IPS-20b (cell line): ENCODE measurements around the gene ATP10A.

Experiments used
- H3K27ac ChIP-seq: one replicate; pipeline ENCODE4 v1.5.1; 2013; ENCODE audit warnings: low read length
- H3K27me3 ChIP-seq: 2 replicates; pipeline ENCODE4 v1.6.1; 2013; ENCODE audit warnings: mild to moderate bottlenecking, low read length, inconsistent platforms; ENCODE audit not compliant: insufficient read depth
- H3K36me3 ChIP-seq: 2 replicates; pipeline ENCODE4 v1.6.1; 2013; ENCODE audit warnings: low read depth, mild to moderate bottlenecking, inconsistent platforms, low read length, moderate library complexity; ENCODE audit not compliant: insufficient read depth
- H3K4me1 ChIP-seq: 2 replicates; pipeline ENCODE4 v1.6.1; 2013; ENCODE audit warnings: mild to moderate bottlenecking, control low read depth, inconsistent platforms, low read length, moderate library complexity; ENCODE audit not compliant: insufficient read depth
- H3K4me3 ChIP-seq: 2 replicates; pipeline ENCODE4 v1.5.1; 2013; ENCODE audit warnings: mild to moderate bottlenecking, low read length, inconsistent platforms
- H3K9ac ChIP-seq: 2 replicates; pipeline ENCODE4 v1.6.1; 2013; ENCODE audit warnings: low read depth, mild to moderate bottlenecking, inconsistent platforms, low read length, moderate library complexity
- H3K9me3 ChIP-seq: 2 replicates; pipeline ENCODE4 v1.6.1; 2013; ENCODE audit warnings: mild to moderate bottlenecking, low read depth, low read length, inconsistent platforms; ENCODE audit not compliant: insufficient read depth

The ATP10A gene

DNA sequence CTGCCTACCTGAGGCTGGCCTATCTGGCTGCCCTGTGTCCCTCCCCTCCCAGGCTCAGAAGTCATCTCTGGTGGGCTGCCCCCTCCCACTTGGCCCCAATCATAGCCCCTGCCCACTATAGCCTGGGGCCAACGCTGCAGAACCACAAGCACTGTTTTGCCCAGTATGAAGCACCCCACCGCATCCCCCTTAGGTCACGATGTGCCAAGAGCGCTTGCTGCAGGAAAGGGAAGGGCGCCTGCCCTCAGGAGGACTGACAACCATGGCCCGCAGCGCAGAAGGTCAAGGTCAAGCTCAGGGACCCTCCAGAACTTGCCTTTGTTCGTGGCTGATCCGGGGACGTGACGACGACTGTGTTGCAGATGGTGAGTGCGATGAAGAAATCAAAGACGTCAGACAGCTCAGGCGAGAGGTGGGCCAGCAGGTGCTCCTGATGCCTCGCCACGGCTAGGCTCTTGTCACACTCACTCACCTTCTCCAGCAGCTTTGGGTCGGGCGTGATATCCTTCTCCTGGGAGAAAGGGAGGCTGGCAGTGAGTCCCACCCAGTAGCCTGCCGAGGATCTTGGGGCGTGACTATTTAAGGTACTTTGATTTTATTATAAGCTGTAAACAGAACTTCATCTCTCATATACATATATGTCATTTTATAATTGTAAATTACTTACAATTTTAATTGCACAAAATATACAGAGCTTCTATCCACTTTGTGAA lies 146.6 kb downstream of the ATP10A start:
- peaks cover 2% of the 10 kb centered on the region; the same call in 1 of the 2 replicates for H3K4me1 ChIP-seq
- no peak overlapping the region for H3K4me3 ChIP-seq
- H3K36me3 ChIP-seq, result no peaks in the 10 kb centered on the region
- no peak overlapping the region for H3K9ac ChIP-seq
- H3K27me3 ChIP-seq, result no peaks in the 10 kb centered on the region
- H3K27ac ChIP-seq, result no peak overlapping the region
- no peaks in the 10 kb centered on the region for H3K9me3 ChIP-seq

DNA sequence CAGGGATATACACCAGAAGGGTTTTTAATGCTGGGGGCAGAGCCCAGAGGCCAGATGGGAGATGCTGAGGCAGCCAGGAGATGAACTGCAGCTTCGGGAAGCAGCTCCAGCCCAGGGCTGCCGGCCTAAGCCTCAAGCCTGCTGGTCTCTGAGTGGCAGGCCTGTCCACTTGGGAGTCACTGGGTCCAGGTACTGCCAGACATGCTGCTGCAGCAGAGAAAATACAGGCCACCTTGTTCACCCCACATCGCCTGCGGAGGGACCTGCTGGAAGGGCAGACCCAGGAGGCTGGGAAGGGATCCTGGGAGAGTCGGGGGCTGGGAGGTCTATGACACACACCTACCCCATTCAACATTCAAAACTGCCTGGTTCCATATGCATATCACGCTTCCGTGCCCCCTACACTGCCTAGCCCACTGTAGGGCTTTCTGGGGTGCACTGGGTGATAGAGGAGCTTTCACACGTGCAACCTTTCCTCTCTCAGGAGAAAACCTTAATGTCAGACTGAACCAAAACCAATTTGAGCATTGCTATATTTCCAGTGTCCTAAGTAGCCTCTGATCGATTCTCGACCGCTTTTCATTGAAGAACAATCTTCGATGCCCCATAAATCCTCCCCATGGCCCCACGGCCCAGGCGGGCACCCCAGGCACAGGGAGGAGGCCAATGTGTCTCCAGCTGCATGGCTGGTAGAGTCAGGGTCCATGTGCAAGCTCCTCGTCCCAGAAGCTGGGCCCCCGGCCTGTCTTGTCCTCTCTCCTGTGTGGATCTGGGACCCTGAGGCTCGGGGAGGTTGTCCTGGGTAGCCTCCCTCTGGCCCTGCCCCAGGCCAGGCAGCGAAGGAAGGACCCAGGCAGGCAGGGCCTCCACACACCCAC lies 147.4 kb downstream of the ATP10A start:
- Histone ChIP-seq H3K4me1 (no peaks in the 10 kb centered on the region), H3K9me3 (no peaks in the 10 kb centered on the region), H3K4me3 (no peak overlapping the region), H3K27me3 (no peaks in the 10 kb centered on the region), H3K9ac (no peak overlapping the region), H3K27ac (no peak overlapping the region), H3K36me3 (no peaks in the 10 kb centered on the region)

DNA sequence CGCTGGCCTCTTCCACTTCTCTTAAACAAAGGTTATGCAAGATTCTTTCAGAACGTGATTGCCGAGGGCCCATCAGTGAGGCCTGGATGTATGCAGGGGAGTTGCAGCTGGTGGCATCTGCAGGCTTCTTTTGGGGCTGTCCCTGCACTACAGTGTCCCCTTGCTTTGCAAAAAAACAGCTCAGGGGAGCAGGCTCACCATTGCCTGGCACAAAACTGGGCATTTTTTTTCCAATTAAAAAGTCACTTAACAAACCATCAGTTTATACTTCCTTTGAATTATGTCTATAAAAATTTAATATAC lies 148.6 kb downstream of the ATP10A start:
- no peaks in the 10 kb centered on the region for H3K9me3 ChIP-seq
- H3K27me3 ChIP-seq, result no peaks in the 10 kb centered on the region
- H3K4me3 ChIP-seq, result no peak overlapping the region
- H3K4me1 ChIP-seq, result no peaks in the 10 kb centered on the region
- no peak overlapping the region for H3K27ac ChIP-seq
- no peak overlapping the region for H3K9ac ChIP-seq
- H3K36me3 ChIP-seq, result no peaks in the 10 kb centered on the region

DNA sequence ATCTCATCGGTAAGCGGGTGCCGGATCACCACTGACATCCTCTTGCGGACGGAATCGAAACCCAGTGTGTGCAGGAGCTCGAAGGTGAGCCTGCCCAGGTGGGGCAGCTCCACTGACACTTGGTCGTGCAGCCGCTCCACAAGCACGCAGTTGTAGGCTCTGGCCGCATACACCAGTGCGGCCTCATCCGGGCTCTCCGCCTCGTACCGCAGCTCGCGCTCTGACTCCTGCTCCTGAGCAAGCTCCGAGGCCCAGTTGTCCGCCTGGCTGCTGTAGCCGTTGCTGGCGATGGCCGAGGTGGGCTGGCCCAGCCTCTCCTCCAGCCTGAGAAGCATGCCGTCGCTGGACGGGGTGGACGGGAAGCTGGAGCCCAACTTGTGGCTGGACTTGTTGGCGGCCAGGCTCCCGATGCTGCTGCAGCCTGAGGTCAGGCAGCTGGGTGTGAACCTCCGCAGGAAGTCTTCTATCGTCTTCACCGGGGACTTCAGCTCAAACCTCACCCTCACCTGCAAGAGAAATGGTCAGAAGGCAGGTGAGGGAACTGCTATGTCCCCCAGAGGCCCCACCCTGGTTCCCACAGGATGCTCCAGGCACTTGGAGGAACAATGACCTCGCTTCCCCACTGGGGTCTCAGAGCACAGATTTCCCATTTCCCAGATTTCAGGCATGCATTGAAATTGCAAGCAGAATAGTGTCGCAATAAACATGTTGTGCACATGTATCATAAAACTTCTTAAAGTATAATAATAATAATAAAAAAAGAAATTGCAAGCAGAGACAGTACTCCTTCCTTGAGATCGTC lies 149.2 kb downstream of the ATP10A start:
- H3K36me3 ChIP-seq, result no peaks in the 10 kb centered on the region

DNA sequence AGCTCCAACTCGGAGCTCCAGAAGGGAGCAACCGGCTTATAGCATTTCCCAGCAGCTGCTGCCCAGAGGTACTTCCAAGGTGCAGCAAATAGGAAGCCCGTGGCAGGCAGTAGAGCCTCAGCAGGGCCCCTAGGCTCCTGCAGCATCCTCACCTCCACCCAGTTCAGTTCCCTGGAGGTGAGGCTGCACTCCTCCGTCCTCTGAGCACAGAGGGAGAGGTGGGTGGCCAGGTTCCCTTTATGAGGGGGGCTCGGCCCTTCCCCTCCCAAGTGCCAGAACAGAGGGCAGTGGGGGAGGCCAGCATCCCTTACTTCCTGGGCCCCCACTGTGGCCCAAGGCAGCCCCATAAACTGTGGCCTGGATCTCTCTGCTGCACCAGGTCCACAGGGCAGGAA lies 150.2 kb downstream of the ATP10A start:
- H3K9me3 ChIP-seq, result no peaks in the 10 kb centered on the region
- H3K9ac ChIP-seq, result no peak overlapping the region
- no peak overlapping the region for H3K4me3 ChIP-seq
- H3K36me3 ChIP-seq, result no peaks in the 10 kb centered on the region
- H3K4me1 ChIP-seq, result no peaks in the 10 kb centered on the region
- H3K27ac ChIP-seq, result no peak overlapping the region
- H3K27me3 ChIP-seq, result no peaks in the 10 kb centered on the region

More for the DNA sequence above, 149.2 kb downstream of the ATP10A start:
- H3K27me3 ChIP-seq, result no peaks in the 10 kb centered on the region
- no peaks in the 10 kb centered on the region for H3K4me1 ChIP-seq
- H3K9ac ChIP-seq, result no peak overlapping the region
- H3K9me3 ChIP-seq, result no peaks in the 10 kb centered on the region
- no peak overlapping the region for H3K27ac ChIP-seq
- H3K4me3 ChIP-seq, result no peak overlapping the region

DNA sequence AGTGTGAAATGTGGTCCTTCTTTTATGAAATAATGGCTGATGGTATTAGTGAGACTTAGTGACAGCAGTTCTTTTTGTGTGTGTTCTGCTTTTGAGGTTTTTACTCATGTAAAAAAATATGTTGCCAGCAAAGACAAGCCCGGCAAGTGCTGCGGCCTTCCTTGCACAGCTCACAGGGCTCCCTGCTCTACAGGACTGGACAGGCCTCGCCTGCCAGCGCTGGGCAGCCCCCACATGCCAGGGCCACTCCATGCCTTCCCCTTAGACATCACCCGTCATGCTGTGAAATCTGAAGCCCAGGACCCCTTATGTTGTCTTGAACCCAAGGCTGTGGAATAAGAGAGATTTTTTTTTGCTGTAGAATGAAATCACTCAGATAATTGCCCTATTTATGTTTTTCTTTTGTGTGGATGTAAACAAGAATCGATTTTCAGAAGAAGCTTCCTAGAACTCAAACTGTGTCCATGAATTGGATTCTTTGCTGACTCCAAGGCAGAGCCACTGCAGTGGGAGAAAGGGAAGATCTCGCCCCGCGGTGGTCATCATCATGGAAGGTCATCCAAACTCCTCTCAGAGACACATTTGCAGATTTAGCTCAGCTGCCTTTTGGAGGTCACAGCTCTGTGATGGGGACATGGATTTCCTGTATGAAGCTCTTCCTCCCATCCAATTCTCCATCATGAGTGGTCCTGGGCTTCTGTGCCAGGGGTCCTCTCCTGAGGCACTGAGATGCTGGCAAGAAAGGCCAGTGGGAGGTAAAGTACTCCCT lies 150.8 kb downstream of the ATP10A start:
- Histone ChIP-seq H3K9me3 (no peaks in the 10 kb centered on the region), H3K4me1 (no peaks in the 10 kb centered on the region), H3K27me3 (no peaks in the 10 kb centered on the region), H3K27ac (no peak overlapping the region), H3K36me3 (no peaks in the 10 kb centered on the region), H3K9ac (no peak overlapping the region), H3K4me3 (no peak overlapping the region)

DNA sequence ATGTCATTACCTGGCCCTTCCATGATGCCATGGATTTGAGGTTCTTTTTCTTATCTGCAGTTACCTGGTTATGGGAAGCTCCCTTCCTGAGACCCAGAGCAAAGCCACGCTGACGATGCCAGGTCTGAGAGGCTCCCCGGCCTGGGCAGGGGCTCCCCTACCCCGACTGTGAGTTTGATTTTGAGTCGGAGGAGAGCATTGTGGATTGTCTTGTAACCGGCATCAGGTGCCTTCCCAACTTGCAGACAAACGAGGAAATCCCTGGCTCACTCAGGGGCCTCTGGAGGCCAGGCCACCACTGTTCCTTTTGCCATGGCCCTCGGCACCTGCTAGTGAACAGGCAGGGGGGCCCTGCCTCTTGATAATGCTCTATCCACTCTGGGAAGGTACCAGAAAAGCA lies 151.4 kb downstream of the ATP10A start:
- Histone ChIP-seq H3K27me3 (no peaks in the 10 kb centered on the region), H3K36me3 (no peaks in the 10 kb centered on the region), H3K9ac (no peak overlapping the region), H3K9me3 (no peaks in the 10 kb centered on the region), H3K27ac (no peak overlapping the region), H3K4me3 (no peak overlapping the region), H3K4me1 (no peaks in the 10 kb centered on the region)

DNA sequence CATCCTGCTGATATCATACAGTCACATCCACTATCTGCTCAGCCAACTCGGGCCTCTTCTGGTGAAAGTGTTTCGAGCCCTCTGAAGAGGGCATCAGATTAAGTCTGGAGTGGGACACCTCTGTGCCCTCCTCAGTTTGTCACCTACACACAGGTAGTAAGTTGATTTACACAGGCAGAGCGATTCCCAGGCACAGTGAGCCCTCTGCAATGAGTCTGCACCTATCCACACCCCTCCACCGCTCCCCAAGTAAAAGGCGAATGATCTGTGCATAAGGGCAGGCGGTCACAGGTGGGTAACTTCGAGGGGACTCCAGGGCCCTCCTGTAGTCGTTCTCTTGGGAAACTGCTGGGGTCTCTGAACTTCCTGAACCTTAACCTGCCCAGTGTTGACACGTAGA lies 152.0 kb downstream of the ATP10A start:
- H3K4me1 ChIP-seq, result no peaks in the 10 kb centered on the region
- no peaks in the 10 kb centered on the region for H3K27me3 ChIP-seq
- H3K4me3 ChIP-seq, result no peak overlapping the region
- no peaks in the 10 kb centered on the region for H3K9me3 ChIP-seq
- no peak overlapping the region for H3K27ac ChIP-seq
- H3K36me3 ChIP-seq, result no peaks in the 10 kb centered on the region
- H3K9ac ChIP-seq, result no peak overlapping the region

DNA sequence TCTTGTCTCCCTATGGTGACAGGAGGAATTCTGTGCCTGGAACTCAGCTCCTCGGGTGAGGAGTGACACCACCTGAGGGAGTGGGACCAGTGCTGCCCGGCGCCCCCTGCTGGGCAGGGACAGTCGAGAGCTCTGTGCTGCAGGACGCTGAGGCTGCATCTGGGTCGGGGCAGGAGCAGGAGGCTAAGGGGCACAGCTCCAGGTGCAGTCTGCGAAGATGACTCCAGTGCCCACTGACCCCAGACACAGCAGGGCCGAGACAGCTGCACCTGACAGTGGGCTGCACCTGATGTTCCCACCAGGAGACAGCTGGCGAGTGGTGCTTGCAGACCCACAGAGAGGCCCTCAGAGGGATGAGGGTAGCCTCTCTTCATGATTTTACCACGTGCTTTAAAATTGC lies 152.9 kb downstream of the ATP10A start:
- no peaks in the 10 kb centered on the region for H3K27me3 ChIP-seq
- no peak overlapping the region for H3K9ac ChIP-seq
- H3K27ac ChIP-seq, result no peak overlapping the region
- no peaks in the 10 kb centered on the region for H3K9me3 ChIP-seq
- no peak overlapping the region for H3K4me3 ChIP-seq
- H3K4me1 ChIP-seq, result no peaks in the 10 kb centered on the region
- H3K36me3 ChIP-seq, result no peaks in the 10 kb centered on the region

DNA sequence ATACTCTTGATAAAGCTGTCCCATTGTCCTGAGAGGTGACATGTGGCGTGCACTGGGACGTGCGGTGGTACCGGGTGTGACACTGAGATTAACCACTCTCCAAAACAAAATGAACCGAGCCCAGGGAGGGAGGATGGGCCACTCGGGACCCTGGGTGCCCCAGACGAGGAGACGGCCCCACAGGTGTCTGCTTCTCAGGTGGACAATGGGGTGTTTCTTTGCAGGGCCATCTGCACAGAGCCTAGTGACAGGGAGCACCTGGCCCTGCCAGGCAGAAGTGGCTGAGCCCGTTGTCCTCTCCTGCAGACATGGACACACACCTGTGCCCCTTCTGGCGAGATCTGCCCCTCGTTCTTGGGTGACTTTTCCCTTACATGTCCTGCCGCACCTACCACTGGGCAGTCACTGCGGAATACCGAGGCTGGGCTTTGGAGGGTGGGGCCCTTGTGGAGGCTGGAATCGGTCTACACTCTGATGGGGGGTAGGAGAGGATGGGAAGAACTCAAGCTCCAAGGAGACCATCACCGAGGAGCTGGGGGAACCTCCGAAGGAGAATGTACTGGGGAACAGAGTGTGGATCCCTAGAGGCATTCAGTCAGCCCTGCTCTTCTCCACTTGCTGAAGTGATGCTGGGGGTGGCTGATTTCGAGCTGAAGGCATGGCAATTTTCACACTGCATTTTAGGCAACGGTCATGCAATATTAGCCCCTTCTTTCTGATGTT lies 153.5 kb downstream of the ATP10A start:
- H3K4me3 ChIP-seq, result no peak overlapping the region
- no peaks in the 10 kb centered on the region for H3K27me3 ChIP-seq
- H3K36me3 ChIP-seq, result no peaks in the 10 kb centered on the region
- no peak overlapping the region for H3K27ac ChIP-seq
- H3K9ac ChIP-seq, result no peak overlapping the region
- H3K9me3 ChIP-seq, result no peaks in the 10 kb centered on the region
- H3K4me1 ChIP-seq, result no peaks in the 10 kb centered on the region

DNA sequence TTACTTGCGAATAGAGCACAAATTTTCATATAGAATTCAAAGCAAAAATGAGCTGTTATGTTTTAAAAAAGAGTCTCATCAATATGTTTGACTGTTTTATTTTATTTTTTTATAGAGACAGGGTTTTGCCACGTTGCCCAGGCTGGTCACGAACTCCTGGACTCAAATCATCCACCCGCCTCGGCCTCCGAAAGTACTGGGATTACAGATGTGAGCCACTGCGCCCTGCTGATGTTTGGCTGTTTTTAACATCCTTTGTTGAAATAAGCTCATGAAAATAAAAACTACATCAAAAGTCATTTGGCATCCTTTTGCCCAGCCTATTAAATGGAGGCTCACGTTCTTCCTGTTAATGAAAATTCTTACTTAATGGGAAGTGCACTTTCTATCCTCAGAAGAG lies 154.7 kb downstream of the ATP10A start:
- Histone ChIP-seq H3K4me1 (no peaks in the 10 kb centered on the region), H3K27ac (no peak overlapping the region), H3K9ac (no peak overlapping the region), H3K9me3 (no peaks in the 10 kb centered on the region), H3K36me3 (no peaks in the 10 kb centered on the region), H3K4me3 (no peak overlapping the region), H3K27me3 (no peaks in the 10 kb centered on the region)
